Vagina (tissue), 2 donors: ENCODE data around the gene TRPM4. TPM values are rescaled to one million over a fixed set of nuclear protein-coding genes. Genes with fewer than 3 reads are reported as not detected.

Experiments
- DNase-seq, 2 donors: peaks; one replicate each; pipeline ENCODE4 v3.0.0-alpha.2; 2017; ENCODE audit errors: extremely low spot score in 2 of 2
- H3K27ac ChIP-seq: fragments of 200-600 bp; sonication (generic); one replicate; pipeline ENCODE4 v1.5.1; 2019
- H3K27me3 ChIP-seq: fragments of 200-600 bp; sonication (generic); one replicate; pipeline ENCODE4 v1.5.1; 2019
- H3K36me3 ChIP-seq, 2 donors: fragments of 200-600 bp; sonication (generic); one replicate each; pipeline ENCODE4 v1.5.1; 2017 to 2019
- H3K4me1 ChIP-seq: fragments of 200-600 bp; sonication (generic); one replicate; pipeline ENCODE4 v1.5.1; 2019
- H3K4me3 ChIP-seq, 2 donors: fragments of 200-600 bp; sonication (generic); 1 replicate in 1 of 2; 2 replicates in 1 of 2; pipeline ENCODE4 v1.5.1; 2016 to 2019
- H3K9me3 ChIP-seq: fragments of 200-600 bp; sonication (generic); one replicate; pipeline ENCODE4 v1.5.1; 2019
- POLR2A ChIP-seq, 2 donors: fragments of 450-650 bp; IDR thresholded peaks; one replicate each; pipeline ENCODE4 v1.6.1; 2017; ENCODE audit warnings: antibody characterized with exemption in 2 of 2, mild to moderate bottlenecking in 2 of 2, moderate library complexity in 2 of 2
- POLR2AphosphoS5 ChIP-seq, 2 donors: sonication (generic); formaldehyde crosslinking; IDR thresholded peaks; one replicate each; pipeline ENCODE4 v1.9.0; 2017; ENCODE audit warnings: antibody characterized with exemption in 2 of 2, mild to moderate bottlenecking in 2 of 2, low read depth in 1 of 2; ENCODE audit not compliant: insufficient read depth in 1 of 2
- intact Hi-C: fragments of 100-400 bp; cut with DNase I; formaldehyde crosslinking; loops from one replicate; pipeline ENCODE4 v1.15.1; 2023
- total RNA-seq: library from RNA; depleted of rRNA; stranded (reverse); fragments of >200 nt; gene quantifications from one replicate; pipeline ENCODE4 v1.2.3, GENCODE V29; 2016
- TF ChIP-seq, protein P1 (sequence below), 3 experiments: fragments of 450-650 bp in 2 of 3; fragments of 200-600 bp in 1 of 3; sonication (generic) in 1 of 3; IDR thresholded peaks; one replicate each; pipeline ENCODE4 v1.5.1; 2017 to 2019; ENCODE audit warnings: antibody characterized with exemption in 3 of 3, mild to moderate bottlenecking in 2 of 3, moderate library complexity in 2 of 3

TRPM4 gene
- total RNA-seq, 1 donor from 2014 or later: 22.8 TPM

DNA sequence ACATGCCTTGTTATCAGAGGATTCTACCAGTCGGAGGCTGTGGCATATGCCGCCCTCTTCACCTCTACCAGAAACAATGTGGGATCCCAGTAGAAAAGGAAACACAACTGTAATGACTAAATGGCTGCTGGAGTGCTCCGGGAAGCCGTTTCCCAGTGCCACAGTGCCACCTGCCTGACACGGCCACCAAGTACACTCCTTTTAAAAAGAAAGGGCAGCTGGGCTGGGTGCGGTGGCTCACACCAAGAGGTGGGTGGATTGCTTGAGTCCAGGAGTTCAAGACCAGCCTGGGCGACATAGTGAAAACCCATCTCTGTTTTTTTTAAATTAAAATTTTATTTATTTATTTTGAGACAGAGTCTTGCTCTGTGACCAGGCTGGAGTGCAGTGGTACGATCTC, 67.3 kb downstream of the TRPM4 start:
- no peak for DNase-seq
- Histone ChIP-seq H3K27me3 (no peaks in the 10 kb centered on the region), H3K9me3 (no peaks in the 10 kb centered on the region), H3K4me3 (no peak overlapping the region), H3K4me1 (no peaks in the 10 kb centered on the region), H3K36me3 (no peaks in the 10 kb centered on the region), H3K27ac (no peak overlapping the region)
- TF ChIP-seq, protein P1, sequence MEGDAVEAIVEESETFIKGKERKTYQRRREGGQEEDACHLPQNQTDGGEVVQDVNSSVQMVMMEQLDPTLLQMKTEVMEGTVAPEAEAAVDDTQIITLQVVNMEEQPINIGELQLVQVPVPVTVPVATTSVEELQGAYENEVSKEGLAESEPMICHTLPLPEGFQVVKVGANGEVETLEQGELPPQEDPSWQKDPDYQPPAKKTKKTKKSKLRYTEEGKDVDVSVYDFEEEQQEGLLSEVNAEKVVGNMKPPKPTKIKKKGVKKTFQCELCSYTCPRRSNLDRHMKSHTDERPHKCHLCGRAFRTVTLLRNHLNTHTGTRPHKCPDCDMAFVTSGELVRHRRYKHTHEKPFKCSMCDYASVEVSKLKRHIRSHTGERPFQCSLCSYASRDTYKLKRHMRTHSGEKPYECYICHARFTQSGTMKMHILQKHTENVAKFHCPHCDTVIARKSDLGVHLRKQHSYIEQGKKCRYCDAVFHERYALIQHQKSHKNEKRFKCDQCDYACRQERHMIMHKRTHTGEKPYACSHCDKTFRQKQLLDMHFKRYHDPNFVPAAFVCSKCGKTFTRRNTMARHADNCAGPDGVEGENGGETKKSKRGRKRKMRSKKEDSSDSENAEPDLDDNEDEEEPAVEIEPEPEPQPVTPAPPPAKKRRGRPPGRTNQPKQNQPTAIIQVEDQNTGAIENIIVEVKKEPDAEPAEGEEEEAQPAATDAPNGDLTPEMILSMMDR (IDR thresholded peaks at IDR 0.05): peak in 1 of 3 experiments; percentile 5
- TF ChIP-seq POLR2A (IDR thresholded peaks at IDR 0.05): no peak
- intact Hi-C loops: loop anchor here (10.0 kb wide), 1 partner anchor 220 kb away; the partner anchor contains the start of gene SLC17A7

DNA sequence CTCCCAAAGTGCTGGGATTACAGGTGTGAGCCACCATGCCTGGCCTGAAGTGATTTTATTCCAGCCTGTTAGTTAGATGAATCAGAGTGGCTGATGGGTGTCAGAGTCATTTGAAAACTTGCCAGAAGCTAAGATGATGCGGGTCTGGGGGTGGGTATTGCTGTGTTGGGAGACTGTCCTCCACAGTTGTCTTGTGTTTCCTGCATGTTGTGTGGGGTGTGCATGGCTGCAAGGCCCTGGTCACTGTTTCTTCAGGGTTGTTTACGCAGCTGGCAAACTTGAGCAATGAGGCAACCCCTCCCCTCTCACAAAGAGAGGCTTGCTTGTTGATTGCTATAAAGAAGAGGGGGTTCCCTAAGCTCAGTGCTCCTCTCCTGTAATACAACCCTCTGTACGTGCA, 71.8 kb downstream of the TRPM4 start:
- TF ChIP-seq, protein P1 (IDR thresholded peaks at IDR 0.05): no peak
- TF ChIP-seq POLR2A (IDR thresholded peaks at IDR 0.05): no peak
- TF ChIP-seq POLR2AphosphoS5 (IDR thresholded peaks at IDR 0.05; ENCODE audit: insufficient read depth in 1 of 2, low read depth in 1 of 2): no peak
- intact Hi-C loops: loop anchor here (10.0 kb wide), 1 partner anchor 215 kb away; the partner anchor contains the start of gene SLC17A7
- H3K27ac ChIP-seq: no peak overlapping the region

DNA sequence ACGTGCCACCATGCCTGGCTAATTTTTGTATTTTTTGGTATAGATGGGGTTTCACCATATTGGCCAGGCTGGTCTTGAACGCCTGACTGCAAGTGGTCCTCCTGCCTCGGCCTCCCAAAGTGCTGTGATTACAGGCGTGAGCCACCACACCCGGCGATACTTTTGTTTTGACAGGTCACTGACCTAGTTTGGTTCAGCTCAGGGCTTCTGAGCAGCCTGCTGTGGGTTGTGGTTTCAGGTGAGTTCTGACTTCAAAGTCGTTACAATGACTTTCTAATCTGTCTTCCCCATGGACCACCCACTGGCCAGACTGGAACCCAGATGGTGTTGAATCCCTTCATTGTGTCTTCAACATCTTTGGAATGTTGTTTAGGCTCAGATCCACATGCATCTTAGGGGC, 73.8 kb downstream of the TRPM4 start:
- intact Hi-C loops: no loop called here
- Histone ChIP-seq H3K36me3 (no peaks in the 10 kb centered on the region), H3K27ac (no peak overlapping the region), H3K9me3 (no peaks in the 10 kb centered on the region), H3K4me1 (no peaks in the 10 kb centered on the region), H3K27me3 (no peaks in the 10 kb centered on the region), H3K4me3 (no peak overlapping the region)
- no peak for DNase-seq
- no peak for TF ChIP-seq POLR2AphosphoS5 (IDR thresholded peaks at IDR 0.05; ENCODE audit: insufficient read depth in 1 of 2, low read depth in 1 of 2)
- TF ChIP-seq POLR2A (IDR thresholded peaks at IDR 0.05): no peak
- TF ChIP-seq, protein P1 (IDR thresholded peaks at IDR 0.05): no peak

More for the DNA sequence above, 71.8 kb downstream of the TRPM4 start:
- H3K4me3 ChIP-seq: no peak overlapping the region
- no peaks in the 10 kb centered on the region for H3K9me3 ChIP-seq
- H3K4me1 ChIP-seq: no peaks in the 10 kb centered on the region
- DNase-seq: no peak
- no peaks in the 10 kb centered on the region for H3K36me3 ChIP-seq
- H3K27me3 ChIP-seq: no peaks in the 10 kb centered on the region

DNA sequence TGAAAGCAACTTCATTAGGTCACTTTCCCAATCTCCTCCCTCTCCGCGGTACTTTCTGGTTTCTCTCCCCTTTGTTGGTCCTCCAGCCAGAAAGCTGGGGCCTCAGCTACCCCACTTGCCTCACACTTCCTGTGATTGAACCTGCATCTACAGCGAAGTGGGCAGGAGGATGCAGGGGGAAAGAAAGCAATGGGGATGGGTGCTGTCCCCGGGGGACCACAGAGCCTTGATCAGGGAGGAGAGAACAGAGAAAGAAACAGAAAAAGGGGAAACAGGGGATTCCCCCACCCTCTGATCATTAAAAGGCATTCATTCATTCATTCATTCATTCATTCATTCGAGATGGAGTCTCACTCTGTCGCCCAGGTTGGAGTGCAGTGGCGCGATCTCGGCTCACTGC, 74.2 kb downstream of the TRPM4 start:
- no peak overlapping the region for H3K4me3 ChIP-seq
- intact Hi-C loops: no loop called here
- H3K27ac ChIP-seq: no peak overlapping the region
- DNase-seq: no peak
- H3K36me3 ChIP-seq: no peaks in the 10 kb centered on the region
- no peaks in the 10 kb centered on the region for H3K9me3 ChIP-seq
- no peaks in the 10 kb centered on the region for H3K4me1 ChIP-seq
- H3K27me3 ChIP-seq: no peaks in the 10 kb centered on the region
- no peak for TF ChIP-seq POLR2AphosphoS5 (IDR thresholded peaks at IDR 0.05; ENCODE audit: insufficient read depth in 1 of 2, low read depth in 1 of 2)
- TF ChIP-seq, protein P1 (IDR thresholded peaks at IDR 0.05): no peak

DNA sequence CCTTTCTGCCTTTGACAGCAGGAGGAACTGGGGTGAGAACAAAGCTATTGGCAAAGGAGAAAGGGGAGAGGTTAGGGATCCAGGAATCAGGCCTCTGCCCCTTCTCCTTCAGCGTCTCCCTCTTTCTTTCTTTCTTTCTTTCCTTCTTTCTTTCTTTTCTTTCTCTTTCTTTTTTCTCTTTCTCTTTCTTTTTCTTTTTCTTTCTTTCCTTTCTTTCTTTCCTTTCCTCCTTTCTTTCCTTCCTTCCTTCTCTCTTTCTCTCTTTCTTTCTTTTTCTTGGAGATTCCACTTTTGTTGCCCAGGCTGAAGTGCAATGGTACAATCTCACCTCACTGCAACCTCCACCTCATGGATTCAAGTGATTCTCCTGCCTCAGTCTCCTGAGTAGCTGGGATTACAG, 75.6 kb downstream of the TRPM4 start:
- no peaks in the 10 kb centered on the region for H3K36me3 ChIP-seq
- intact Hi-C loops: no loop called here
- no peak for DNase-seq
- H3K27me3 ChIP-seq: no peaks in the 10 kb centered on the region
- no peaks in the 10 kb centered on the region for H3K9me3 ChIP-seq
- no peak overlapping the region for H3K27ac ChIP-seq
- H3K4me3 ChIP-seq: no peak overlapping the region
- no peaks in the 10 kb centered on the region for H3K4me1 ChIP-seq
- TF ChIP-seq, protein P1 (IDR thresholded peaks at IDR 0.05): no peak
- TF ChIP-seq POLR2A (IDR thresholded peaks at IDR 0.05) (no peak), POLR2AphosphoS5 (IDR thresholded peaks at IDR 0.05; ENCODE audit: insufficient read depth in 1 of 2, low read depth in 1 of 2) (no peak)
